Progenitor cell of endocrine pancreas (in vitro differentiated cells): ENCODE data around the gene SCUBE3. TPM values are rescaled to one million over a fixed set of nuclear protein-coding genes. Genes with fewer than 3 reads are reported as not detected.

Experiments
- DNase-seq: peaks from one replicate; pipeline ENCODE4 v3.0.0; 2021; ENCODE audit warnings: low spot score; ENCODE audit not compliant: unreplicated experiment
- H3K27ac Mint-ChIP-seq: 2 replicates; pipeline ENCODE4 v1.8.0; 2021; ENCODE audit warnings: mild to moderate bottlenecking, moderate library complexity, mixed read lengths
- H3K27me3 Mint-ChIP-seq: 2 replicates; pipeline ENCODE4 v1.8.0; 2021; ENCODE audit warnings: mixed read lengths
- H3K36me3 Mint-ChIP-seq: 2 replicates; pipeline ENCODE4 v1.8.0; 2022; ENCODE audit warnings: mixed read lengths; ENCODE audit not compliant: insufficient read depth
- H3K4me1 Mint-ChIP-seq: 2 replicates; pipeline ENCODE4 v1.8.0; 2021; ENCODE audit warnings: low read depth, mixed read lengths
- H3K4me3 Mint-ChIP-seq: 2 replicates; pipeline ENCODE4 v1.8.0; 2021; ENCODE audit warnings: low read depth, mild to moderate bottlenecking, moderate library complexity, mixed read lengths
- H3K9me3 Mint-ChIP-seq: 2 replicates; pipeline ENCODE4 v1.8.0; 2021; ENCODE audit warnings: low read depth, mixed read lengths
- CTCF ChIP-seq: fragments of 200-600 bp; sonication (generic); IDR thresholded peaks from one replicate; pipeline ENCODE4 v1.5.0; 2021; ENCODE audit warnings: antibody characterized with exemption, mild to moderate bottlenecking; ENCODE audit not compliant: unreplicated experiment
- total RNA-seq: library from RNA; stranded (reverse); gene quantifications from 2 replicates; pipeline ENCODE4 v1.2.1, GENCODE V29; 2021

The SCUBE3 gene
- total RNA-seq, 1 donor from 2014 or later: 31.1 TPM

DNA sequence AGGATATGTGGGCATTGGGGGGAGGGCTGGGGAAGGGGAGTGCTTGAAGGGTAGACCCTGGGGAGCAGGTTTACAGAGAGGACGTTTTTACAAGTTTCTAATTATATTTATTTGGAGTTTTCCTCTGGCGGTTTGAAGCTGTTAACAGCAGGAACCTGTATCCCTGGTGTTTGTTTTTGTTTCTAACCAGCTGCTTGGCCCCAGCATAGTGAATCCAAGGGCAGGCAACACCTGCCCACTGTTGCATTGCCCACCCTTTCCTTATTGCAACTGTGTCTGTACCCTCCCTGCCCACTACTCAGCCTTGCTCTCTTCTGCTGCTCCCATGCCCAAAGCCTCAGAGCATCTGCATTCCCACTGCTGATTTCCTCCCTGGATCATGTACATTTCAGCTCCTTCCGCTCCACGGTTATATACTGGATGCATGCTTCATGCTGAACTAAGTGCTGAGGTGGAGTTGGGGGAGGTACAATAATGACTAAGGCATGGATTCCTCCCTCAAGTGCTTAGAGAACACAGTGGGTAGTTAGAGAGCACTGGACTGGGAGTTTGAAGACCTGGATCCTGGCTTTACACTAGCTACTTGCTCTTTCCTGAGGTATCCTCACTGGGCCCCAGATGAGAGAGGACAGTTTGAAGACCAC lies 6.0 kb downstream of the SCUBE3 start:
- H3K36me3 Mint-ChIP-seq: peaks cover 2% of the 10 kb centered on the region
- no peak overlapping the region for H3K4me3 Mint-ChIP-seq
- H3K9me3 Mint-ChIP-seq: no peaks in the 10 kb centered on the region
- TF ChIP-seq CTCF: no peak
- DNase-seq: no peak
- peaks cover 36% of the 10 kb centered on the region for H3K4me1 Mint-ChIP-seq
- H3K27me3 Mint-ChIP-seq: no peaks in the 10 kb centered on the region
- H3K27ac Mint-ChIP-seq: no peak overlapping the region

GRCh38 chr6:35220711-35221110 lies 7.0 kb downstream of the SCUBE3 start:
- no peaks in the 10 kb centered on the region for H3K27me3 Mint-ChIP-seq
- peaks cover 28% of the 10 kb centered on the region for H3K4me1 Mint-ChIP-seq
- peaks cover 2% of the 10 kb centered on the region for H3K36me3 Mint-ChIP-seq
- H3K4me3 Mint-ChIP-seq: no peak overlapping the region
- DNase-seq: no peak
- H3K27ac Mint-ChIP-seq: no peak overlapping the region
- no peaks in the 10 kb centered on the region for H3K9me3 Mint-ChIP-seq
- TF ChIP-seq CTCF: no peak

DNA sequence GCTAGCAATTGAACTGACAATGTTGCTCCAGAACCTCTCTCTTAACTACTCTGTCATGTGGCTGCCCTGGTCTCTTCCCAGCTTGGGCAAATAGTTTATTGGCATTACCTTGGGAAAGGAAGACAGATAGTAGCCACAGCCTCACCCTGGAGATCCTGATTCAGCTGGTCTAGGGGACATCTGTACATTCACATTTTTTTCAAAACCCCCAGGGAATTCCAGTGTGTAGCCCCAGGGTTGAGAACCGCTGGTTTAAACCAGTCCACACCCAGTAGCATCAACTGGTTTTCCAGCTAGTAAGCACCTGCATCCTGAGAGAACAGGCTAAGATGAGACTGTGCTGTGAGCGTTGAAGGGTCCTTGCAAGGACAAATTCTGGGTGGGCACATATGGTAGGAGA lies 9.6 kb downstream of the SCUBE3 start:
- DNase-seq: no peak
- TF ChIP-seq CTCF: no peak
- Mint-ChIP-seq H3K27me3 (no peaks in the 10 kb centered on the region), H3K4me1 (peaks cover 4% of the 10 kb centered on the region), H3K4me3 (no peak overlapping the region), H3K9me3 (no peaks in the 10 kb centered on the region), H3K27ac (no peak overlapping the region), H3K36me3 (peaks cover 2% of the 10 kb centered on the region)

- no peak for TF ChIP-seq CTCF
- no peak overlapping the region for H3K4me3 Mint-ChIP-seq
- peaks cover 4% of the 10 kb centered on the region for H3K36me3 Mint-ChIP-seq
- no peak overlapping the region for H3K27ac Mint-ChIP-seq
- no peaks in the 10 kb centered on the region for H3K9me3 Mint-ChIP-seq
- peaks cover 2% of the 10 kb centered on the region for H3K4me1 Mint-ChIP-seq
- no peak for DNase-seq
- no peaks in the 10 kb centered on the region for H3K27me3 Mint-ChIP-seq
Measured at GRCh38 chr6:35224720-35225119, 11.0 kb downstream of the SCUBE3 start.

DNA sequence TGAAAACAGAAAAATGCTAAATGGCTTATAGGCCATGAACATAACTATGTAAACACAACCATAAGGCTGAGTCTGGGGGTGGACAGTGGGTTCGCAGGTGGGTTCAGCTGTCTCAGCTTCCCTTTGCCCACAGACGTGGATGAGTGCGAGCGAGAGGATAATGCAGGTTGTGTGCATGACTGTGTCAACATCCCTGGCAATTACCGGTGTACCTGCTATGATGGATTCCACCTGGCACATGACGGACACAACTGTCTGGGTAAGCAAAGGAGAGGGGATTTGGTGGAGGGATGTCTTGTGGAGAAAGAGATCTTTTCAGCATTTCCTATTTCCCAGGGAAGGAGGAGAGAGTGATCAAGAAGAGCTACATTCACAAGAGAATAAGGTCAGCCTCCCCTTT lies 14.7 kb downstream of the SCUBE3 start:
- Mint-ChIP-seq H3K9me3 (no peaks in the 10 kb centered on the region), H3K4me3 (no peak overlapping the region), H3K27ac (no peak overlapping the region), H3K4me1 (no peaks in the 10 kb centered on the region), H3K27me3 (no peaks in the 10 kb centered on the region), H3K36me3 (peaks cover 17% of the 10 kb centered on the region)
- TF ChIP-seq CTCF: no peak
- DNase-seq: no peak
